ENCODE data around the gene EPHX1. TPM values are rescaled to one million over a fixed set of nuclear protein-coding genes. Genes with fewer than 3 reads are reported as not detected.
"Not testable (repeated sequence)": the region's sequence is repeated elsewhere in the genome, so short reads cannot be mapped to it uniquely, and the experiment has no call there.

The EPHX1 gene
- total RNA-seq, 2 experiments from 2014 or later, result 0.68 to 0.85 TPM

DNA sequence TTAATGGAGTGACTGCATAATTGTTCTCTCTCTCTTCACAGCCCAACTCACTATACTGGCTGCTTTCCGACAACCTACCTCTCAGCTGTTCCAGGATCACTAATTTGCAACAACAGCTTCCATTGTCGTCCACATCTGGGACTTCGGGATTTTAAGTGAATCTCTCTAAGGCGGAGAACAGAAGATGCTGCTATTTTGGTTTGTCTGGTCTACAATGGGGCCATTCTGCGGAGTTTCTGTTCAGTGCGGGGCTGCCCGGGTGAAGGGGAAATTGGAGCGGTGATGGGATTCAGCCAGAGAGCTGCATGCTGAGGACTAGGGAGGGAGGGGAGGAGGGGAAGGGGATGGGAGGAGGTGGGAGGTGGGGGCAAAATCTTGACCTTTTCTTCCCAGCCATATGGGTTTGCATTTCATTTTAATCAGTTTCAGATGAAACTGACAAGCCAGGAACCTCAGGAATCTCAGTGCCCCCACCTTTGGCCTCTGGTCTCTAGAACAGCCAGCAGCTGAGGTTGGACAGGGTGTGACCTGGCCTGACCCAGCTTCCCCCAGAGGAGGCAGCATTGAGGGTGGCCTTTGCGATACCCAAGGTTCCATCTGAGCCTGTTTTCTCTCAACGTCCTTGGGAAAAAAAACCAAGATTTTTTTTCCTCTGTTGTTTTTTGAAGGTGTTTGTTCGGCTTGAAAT lies 39.2 kb upstream of the EPHX1 start:
- no peak overlapping the region for H3K27ac Mint-ChIP-seq
- H3K4me1 Mint-ChIP-seq, result no peaks in the 10 kb centered on the region
- H3K36me3 Mint-ChIP-seq, result no peaks in the 10 kb centered on the region
- no peak for ATAC-seq
- no peaks in the 10 kb centered on the region for H3K9me3 Mint-ChIP-seq (ENCODE audit: low read depth)
- H3K27me3 Mint-ChIP-seq, result peaks cover 7% of the 10 kb centered on the region
- no peak for DNase-seq
- CTCF ChIA-PET, result interaction anchor here (1.7 to 2.8 kb wide), 3 partner anchors 8 to 289 kb away, joined by 4 to 12 read pairs (median 5); no protein-coding TSS in a partner anchor
- no peak overlapping the region for H3K4me3 Mint-ChIP-seq

DNA sequence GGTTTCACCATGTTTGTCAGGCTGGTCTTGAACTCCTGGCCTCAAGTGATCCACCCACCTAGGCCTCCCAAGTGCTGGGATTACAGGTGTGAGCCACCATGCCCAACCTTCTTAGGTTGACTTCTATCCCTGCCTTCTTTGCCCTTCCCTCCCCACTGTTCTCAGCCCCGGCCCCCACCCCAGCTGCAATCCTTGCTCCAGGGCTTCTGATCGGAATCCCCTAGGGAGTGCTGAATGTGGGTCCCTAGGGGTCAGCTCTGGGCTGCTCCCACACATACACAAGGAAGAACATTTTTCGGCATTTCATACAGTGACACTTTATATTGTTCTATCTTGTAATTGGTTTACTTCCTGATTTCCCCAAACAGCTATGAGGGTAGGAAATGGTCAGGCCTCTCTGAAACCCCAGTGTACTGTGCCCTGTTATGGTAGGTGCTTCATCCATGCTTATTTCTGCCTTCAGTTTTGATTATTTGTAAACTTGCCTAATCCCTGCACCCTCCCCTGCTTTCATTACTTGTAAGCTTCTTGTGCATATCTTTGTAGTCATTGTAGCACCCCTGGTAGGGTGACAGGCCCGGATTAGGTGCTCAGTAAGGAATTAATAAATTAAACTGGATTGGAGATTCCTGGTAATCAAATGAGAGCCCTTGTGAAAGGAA lies 38.1 kb upstream of the EPHX1 start:
- no peaks in the 10 kb centered on the region for H3K4me1 Mint-ChIP-seq
- H3K27ac Mint-ChIP-seq, result no peak overlapping the region
- CTCF ChIA-PET, result interaction anchor here (1.1 to 2.8 kb wide), 8 partner anchors 139 to 298 kb away, joined by 3 to 12 read pairs (median 4); no protein-coding TSS in a partner anchor
- H3K9me3 Mint-ChIP-seq (ENCODE audit: low read depth), result no peaks in the 10 kb centered on the region
- no peaks in the 10 kb centered on the region for H3K36me3 Mint-ChIP-seq
- DNase-seq (no peak), ATAC-seq (no peak)
- H3K4me3 Mint-ChIP-seq, result no peak overlapping the region
- peaks cover 4% of the 10 kb centered on the region for H3K27me3 Mint-ChIP-seq

DNA sequence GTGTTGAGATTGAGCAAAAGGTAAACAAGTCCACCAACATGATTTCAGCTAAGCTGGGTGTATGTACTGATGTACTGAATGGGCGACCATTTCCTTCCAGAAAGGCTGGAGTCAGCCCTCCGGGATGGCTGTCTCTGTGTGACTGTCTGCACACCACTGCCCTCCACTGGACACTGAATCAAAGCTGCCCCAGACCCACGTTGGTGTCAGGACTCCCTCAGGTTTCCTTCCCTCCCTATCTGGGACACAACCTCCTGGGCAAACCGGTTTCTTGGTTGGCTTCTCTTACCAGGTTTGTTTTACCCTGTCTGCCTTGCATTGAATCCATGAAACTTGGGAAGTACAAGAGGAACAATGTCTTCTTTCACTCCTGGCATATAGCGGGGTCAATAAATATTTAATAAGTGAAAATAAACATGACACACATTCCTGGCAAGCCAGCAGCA lies 37.6 kb upstream of the EPHX1 start:
- Mint-ChIP-seq H3K4me1 (no peaks in the 10 kb centered on the region), H3K36me3 (no peaks in the 10 kb centered on the region), H3K27ac (no peak overlapping the region), H3K4me3 (no peak overlapping the region), H3K27me3 (peaks cover 2% of the 10 kb centered on the region), H3K9me3 (ENCODE audit: low read depth) (no peaks in the 10 kb centered on the region)
- ATAC-seq (peak; percentile 64), DNase-seq (peak; percentile 55)
- CTCF ChIA-PET, result interaction anchor here (0.7 to 2.8 kb wide), 10 partner anchors 19 to 299 kb away, joined by 3 to 12 read pairs (median 4); no protein-coding TSS in a partner anchor

DNA sequence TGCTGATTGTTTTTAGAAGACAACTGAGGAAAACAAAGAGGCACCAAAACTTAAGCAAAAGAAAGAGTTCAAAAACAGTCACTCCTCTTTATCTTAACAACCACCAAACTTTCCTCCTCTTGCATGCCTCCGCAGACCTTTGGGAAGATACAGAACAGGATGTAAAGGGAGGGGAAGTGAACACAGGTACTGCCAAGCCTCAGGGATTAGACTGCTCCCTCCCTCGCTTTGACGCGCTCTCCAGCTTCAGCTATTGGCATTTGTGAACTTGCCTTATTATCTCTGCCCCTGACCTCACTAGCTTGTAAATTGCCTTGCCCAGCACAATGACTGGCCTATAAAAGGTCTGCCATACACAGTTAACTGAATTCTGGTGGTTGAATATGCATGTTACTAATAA lies 37.1 kb upstream of the EPHX1 start:
- Mint-ChIP-seq H3K4me3 (no peak overlapping the region), H3K36me3 (no peaks in the 10 kb centered on the region), H3K4me1 (no peaks in the 10 kb centered on the region), H3K27ac (no peak overlapping the region), H3K27me3 (no peaks in the 10 kb centered on the region), H3K9me3 (ENCODE audit: low read depth) (no peaks in the 10 kb centered on the region)
- ATAC-seq (no peak), DNase-seq (no peak)
- CTCF ChIA-PET, result interaction anchor here (0.7 to 2.8 kb wide), 11 partner anchors 20 to 300 kb away, joined by 3 to 12 read pairs (median 4); no protein-coding TSS in a partner anchor

DNA sequence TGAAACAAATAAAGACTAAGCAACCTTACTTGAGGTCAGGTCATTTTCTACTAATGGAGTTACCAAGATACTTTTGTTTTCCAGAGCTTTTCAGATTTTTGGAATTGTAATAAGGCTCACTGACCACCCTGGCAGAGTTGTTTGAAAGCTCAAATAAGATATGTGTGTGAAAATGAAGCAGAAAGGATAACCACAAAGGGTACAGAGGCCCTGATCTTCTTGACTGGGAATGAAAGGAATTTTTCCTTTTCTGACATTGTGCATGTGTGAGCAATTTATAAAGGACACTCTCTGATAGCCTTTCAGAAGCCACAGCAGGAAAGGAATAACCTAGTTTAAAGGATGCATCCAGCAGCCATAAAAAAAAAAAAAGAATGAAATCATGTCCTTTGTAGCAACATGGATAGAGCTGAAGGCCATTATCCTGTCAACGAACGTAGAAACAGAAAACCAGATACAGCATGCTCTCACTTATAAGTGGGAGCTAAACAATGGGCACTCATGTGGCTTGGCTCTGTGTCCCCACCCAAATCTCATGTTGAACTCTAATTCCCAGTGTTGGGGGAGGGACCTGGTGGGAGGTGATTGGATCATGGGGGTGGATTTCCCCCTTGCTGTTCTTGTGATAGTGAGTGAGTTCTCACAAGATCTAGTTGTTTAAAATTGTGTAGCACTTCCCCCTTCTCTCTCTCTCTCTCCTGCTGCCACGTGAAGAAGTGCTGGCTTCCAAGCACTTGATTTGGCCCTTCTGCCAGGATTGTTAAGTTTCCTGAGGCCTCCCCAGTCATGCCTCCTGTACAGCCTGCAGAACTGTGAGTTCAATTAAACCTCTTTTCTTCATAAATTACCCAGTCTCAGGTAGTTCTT lies 35.4 kb upstream of the EPHX1 start:
- CTCF ChIA-PET, result interaction anchor here (1.2 kb wide), 2 partner anchors 203 to 299 kb away, joined by 3 read pairs; no protein-coding TSS in a partner anchor
- H3K36me3 Mint-ChIP-seq, result peaks cover 5% of the 10 kb centered on the region
- no peak overlapping the region for H3K27ac Mint-ChIP-seq
- DNase-seq, result no peak
- no peaks in the 10 kb centered on the region for H3K27me3 Mint-ChIP-seq
- ATAC-seq, result no peak
- peaks cover 4% of the 10 kb centered on the region for H3K4me1 Mint-ChIP-seq
- H3K4me3 Mint-ChIP-seq, result no peak overlapping the region
- no peaks in the 10 kb centered on the region for H3K9me3 Mint-ChIP-seq (ENCODE audit: low read depth)

DNA sequence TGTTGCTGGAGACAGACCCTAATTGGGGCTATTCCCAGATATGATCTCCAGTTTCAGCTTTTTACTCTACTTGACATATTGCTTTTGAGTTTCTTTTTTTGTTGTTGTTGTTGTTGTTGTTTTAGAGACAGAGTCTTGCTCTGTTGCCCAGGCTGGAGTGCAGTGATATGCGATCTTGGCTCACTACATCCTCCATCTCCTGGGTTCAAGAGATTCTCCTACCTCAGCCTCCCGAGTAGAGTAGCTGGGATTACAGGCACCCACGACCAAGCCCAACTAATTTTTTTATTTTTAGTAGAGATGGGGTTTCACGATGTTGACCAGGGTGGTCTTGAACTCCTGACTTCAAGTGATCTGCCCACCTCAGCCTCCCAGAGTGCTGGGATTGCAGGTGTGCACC lies 33.6 kb upstream of the EPHX1 start:
- Mint-ChIP-seq H3K9me3 (ENCODE audit: low read depth) (no peaks in the 10 kb centered on the region), H3K4me3 (no peak overlapping the region), H3K36me3 (peaks cover 17% of the 10 kb centered on the region), H3K27ac (no peak overlapping the region), H3K27me3 (no peaks in the 10 kb centered on the region), H3K4me1 (peaks cover 19% of the 10 kb centered on the region)
- CTCF ChIA-PET, result interaction anchor here (1.0 to 3.6 kb wide), 4 partner anchors 135 to 302 kb away, joined by 3 to 26 read pairs (median 12); partner anchors contain the start of gene PYCR2
- no peak for ATAC-seq
- no peak for DNase-seq

DNA sequence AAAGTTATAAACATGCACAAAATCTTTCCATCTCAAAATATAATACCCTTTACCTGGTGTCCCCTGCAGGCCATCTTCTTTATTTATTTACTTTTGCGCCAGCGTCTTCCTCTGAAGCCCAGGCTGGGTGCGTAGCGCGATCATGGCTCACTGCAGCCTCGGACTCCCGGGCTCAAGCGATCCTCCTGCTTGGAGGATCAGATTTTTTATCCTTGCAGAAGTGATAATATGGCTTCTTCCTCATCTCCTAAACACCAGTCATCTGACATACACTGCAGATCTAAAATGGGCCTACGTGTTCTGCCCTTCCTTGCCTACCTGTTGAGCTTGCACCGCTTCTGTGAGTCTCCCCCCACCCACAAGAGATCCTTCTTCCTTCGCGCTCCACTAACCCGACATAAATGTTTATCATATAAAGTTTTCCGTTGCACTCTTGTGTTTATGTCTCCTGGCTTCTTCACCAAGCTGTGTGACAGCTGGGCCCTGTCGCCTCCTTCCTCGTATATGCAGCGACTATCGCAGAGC lies 32.8 kb upstream of the EPHX1 start:
- Mint-ChIP-seq H3K27me3 (no peaks in the 10 kb centered on the region), H3K9me3 (ENCODE audit: low read depth) (no peaks in the 10 kb centered on the region), H3K4me3 (no peak overlapping the region), H3K27ac (no peak overlapping the region), H3K36me3 (peaks cover 19% of the 10 kb centered on the region), H3K4me1 (peaks cover 23% of the 10 kb centered on the region)
- DNase-seq (no peak), ATAC-seq (peak; percentile 8)
- CTCF ChIA-PET, result interaction anchor here (0.7 to 3.6 kb wide), 25 partner anchors 10 to 309 kb away, joined by 3 to 30 read pairs (median 4); partner anchors contain the start of genes EPHX1, H3-3A, PYCR2 and TMEM63A

DNA sequence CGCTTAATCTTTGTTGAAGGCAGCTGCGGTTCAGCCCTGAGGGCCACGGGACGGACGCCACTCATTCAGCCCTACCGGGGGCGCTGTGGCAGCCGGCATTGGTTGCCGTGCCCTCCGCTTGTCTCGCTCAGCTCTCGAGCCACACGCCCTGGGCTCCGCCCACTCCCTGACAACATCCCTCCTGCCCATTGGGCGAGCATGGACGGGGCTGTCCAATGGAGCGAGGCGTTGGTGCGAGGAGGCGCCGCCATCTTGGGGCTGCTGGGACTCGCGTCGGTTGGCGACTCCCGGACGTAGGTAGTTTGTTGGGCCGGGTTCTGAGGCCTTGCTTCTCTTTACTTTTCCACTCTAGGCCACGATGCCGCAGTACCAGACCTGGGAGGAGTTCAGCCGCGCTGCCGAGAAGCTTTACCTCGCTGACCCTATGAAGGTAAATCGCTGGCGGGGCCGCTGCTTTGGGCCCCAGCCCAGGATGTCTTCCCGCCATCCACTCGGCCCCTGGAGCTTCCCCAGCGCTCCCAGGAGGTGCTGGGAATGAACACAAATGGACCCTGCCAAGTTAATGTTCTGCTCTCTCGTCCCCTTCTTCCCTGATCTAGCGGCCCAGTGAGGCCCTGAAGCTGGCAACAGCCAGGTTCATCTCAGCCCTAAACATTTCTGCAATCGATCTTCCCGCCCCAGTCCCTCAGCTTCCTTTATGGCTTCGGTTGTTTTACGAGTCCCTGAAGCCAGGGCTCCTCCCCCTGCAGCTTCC lies 32.2 kb upstream of the EPHX1 start, which contains the start of gene SRP9:
Gene SRP9, plus strand, starts transcription at position 244 of the 754 bp plus-strand sequence. Its CDS starts 115 bp downstream, at position 359.
- no peak within 1 kb of the TSS for H3K27ac Mint-ChIP-seq
- CTCF ChIA-PET, result interaction anchor here (0.7 to 3.6 kb wide), 30 partner anchors 8 to 353 kb away, joined by 3 to 30 read pairs (median 4); partner anchors contain the start of genes EPHX1, H3-3A, PYCR2 and TMEM63A
- no peaks in the 10 kb centered on the region for H3K27me3 Mint-ChIP-seq
- ATAC-seq (peak; percentile 99), DNase-seq (peak; percentile 100)
- H3K4me1 Mint-ChIP-seq, result peaks cover 29% of the 10 kb centered on the region
- no peaks in the 10 kb centered on the region for H3K9me3 Mint-ChIP-seq (ENCODE audit: low read depth)
- H3K36me3 Mint-ChIP-seq, result peaks cover 25% of the 10 kb centered on the region
- no peak within 1 kb of the TSS for H3K4me3 Mint-ChIP-seq

DNA sequence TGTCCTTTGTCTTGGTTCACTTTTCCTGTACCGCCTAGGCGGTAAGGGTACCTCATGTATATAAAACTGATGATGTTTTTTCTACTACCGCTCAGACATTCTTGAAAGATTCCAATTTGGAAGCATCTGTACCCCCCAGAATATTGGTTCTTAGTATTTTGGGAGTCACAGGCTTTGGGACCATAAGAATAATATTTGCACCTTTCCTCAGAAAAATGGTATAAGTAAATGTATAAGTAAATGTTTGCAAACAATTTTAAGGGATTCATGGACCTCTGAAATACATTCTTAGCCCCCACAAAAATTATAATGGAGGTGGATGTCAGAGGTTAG lies 31.6 kb upstream of the EPHX1 start:
- H3K9me3 Mint-ChIP-seq (ENCODE audit: low read depth), result no peaks in the 10 kb centered on the region
- H3K4me1 Mint-ChIP-seq, result peaks cover 32% of the 10 kb centered on the region
- ATAC-seq (no peak), DNase-seq (no peak)
- peaks cover 26% of the 10 kb centered on the region for H3K36me3 Mint-ChIP-seq
- no peak overlapping the region for H3K4me3 Mint-ChIP-seq
- CTCF ChIA-PET, result interaction anchor here (0.7 to 3.6 kb wide), 22 partner anchors 8 to 1080 kb away, joined by 3 to 30 read pairs (median 5); partner anchors contain the start of genes H3-3A, PYCR2 and TMEM63A
- H3K27me3 Mint-ChIP-seq, result no peaks in the 10 kb centered on the region
- H3K27ac Mint-ChIP-seq, result no peak overlapping the region

DNA sequence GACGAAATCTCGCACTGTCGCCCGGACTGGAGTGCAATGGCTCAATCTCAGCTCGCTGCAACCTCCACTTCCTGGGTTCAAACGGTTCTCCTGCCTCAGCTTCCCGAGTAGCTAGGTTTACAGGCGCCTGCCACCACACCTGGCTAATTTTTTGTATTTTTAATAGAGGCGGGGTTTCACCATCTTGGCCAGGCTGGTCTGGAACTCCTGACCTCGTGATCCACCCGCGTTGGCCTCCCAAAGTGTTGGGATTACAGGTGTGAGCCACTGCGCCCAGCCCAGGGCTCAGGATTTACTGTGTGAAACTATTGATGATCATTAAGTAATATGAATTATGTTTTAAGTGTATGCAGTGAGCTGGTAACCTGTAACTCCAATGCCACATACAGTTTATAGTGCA lies 30.8 kb upstream of the EPHX1 start:
- not testable (repeated sequence) for H3K27me3 Mint-ChIP-seq; H3K4me3 Mint-ChIP-seq; H3K27ac Mint-ChIP-seq; ATAC-seq; DNase-seq; H3K9me3 Mint-ChIP-seq (ENCODE audit: low read depth)
- Mint-ChIP-seq H3K36me3 (peaks cover 33% of the 10 kb centered on the region), H3K4me1 (peaks cover 39% of the 10 kb centered on the region)
- CTCF ChIA-PET, result interaction anchor here (0.7 to 3.6 kb wide), 10 partner anchors 9 to 1081 kb away, joined by 3 to 30 read pairs (median 7); partner anchors contain the start of gene TMEM63A

DNA sequence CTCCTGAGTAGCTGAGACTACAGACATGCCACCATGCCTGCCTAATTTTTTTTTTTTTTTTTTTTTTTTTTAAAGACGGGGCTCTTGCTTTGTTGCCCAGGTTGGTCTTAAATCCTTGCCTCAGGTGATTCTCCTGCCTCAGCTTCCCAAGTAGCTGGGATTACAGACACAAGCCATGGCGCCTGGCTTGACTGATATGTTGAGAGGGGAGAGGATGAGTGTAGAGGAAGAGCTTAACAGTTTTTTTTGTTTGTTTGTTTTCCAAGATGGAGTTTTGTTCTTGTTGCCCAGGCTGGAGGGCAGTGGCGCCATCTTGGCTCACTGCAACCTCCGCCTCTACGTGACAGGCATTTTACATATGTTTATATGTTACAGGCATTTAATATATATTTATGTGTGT lies 29.8 kb upstream of the EPHX1 start:
- H3K27me3 Mint-ChIP-seq, result no peaks in the 10 kb centered on the region
- CTCF ChIA-PET, result interaction anchor here (0.7 to 0.8 kb wide), 2 partner anchors 131 to 922 kb away, joined by 3 to 5 read pairs; no protein-coding TSS in a partner anchor
- peak overlapping the region; percentile 28 for H3K4me3 Mint-ChIP-seq
- no peak for DNase-seq
- H3K27ac Mint-ChIP-seq, result no peak overlapping the region
- H3K4me1 Mint-ChIP-seq, result peaks cover 39% of the 10 kb centered on the region
- H3K9me3 Mint-ChIP-seq (ENCODE audit: low read depth), result no peaks in the 10 kb centered on the region
- ATAC-seq, result no peak
- peaks cover 37% of the 10 kb centered on the region for H3K36me3 Mint-ChIP-seq

DNA sequence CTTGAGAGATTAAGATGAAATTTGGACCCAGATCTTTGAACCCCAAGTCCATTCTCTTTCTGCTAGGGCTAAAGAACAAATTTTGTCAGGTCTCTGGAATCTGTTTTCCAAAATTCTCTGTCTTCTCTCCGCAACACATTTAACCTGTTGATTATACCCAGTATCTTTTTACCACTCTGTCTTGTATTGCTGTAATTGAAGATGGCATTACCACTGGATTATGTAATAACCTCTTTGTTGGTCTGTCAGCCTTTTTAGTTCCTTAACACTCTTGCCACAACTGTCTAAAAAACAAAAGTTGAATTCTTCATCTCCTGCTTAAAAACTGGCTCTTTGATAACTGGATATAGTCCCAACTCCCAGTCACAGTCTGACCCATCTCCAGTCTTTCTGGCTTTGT lies 29.3 kb upstream of the EPHX1 start:
- peak overlapping the region; percentile 67 for H3K27ac Mint-ChIP-seq
- CTCF ChIA-PET, result interaction anchor here (0.7 to 0.9 kb wide), 3 partner anchors 130 to 922 kb away, joined by 3 to 5 read pairs (median 3); no protein-coding TSS in a partner anchor
- no peaks in the 10 kb centered on the region for H3K9me3 Mint-ChIP-seq (ENCODE audit: low read depth)
- ATAC-seq (no peak), DNase-seq (no peak)
- H3K4me3 Mint-ChIP-seq, result no peak overlapping the region
- H3K27me3 Mint-ChIP-seq, result no peaks in the 10 kb centered on the region
- H3K4me1 Mint-ChIP-seq, result peaks cover 39% of the 10 kb centered on the region
- H3K36me3 Mint-ChIP-seq, result peaks cover 37% of the 10 kb centered on the region

Data from activated CD8-positive, alpha-beta memory T cell treated with anti-CD3 and anti-CD28 coated beads, Interleukin-2, amount 10 ng/mL, durations not matched to agents 7 days and 5 days (primary cell).